Activated CD8-positive, alpha-beta T cell treated with anti-CD3 and anti-CD28 coated beads for 36 hours (primary cell): Measurements from ENCODE around the gene TRMT10B. TPM values are rescaled to one million over a fixed set of nuclear protein-coding genes. Genes with fewer than 3 reads are reported as not detected.
"Not testable (repeated sequence)": the region's sequence is repeated elsewhere in the genome, so short reads cannot be mapped to it uniquely, and the experiment has no call there.

ENCODE experiments used
- ATAC-seq: fragments of 200-7000 bp; cut with Tn5 transposase; one replicate; pipeline ENCODE4 v1.10.0; 2021; ENCODE audit warnings: mild to moderate bottlenecking, moderate library complexity
- CTCF ChIA-PET: fragments of 350-600 bp; sonication (Branson Sonifier 250); formaldehyde crosslinking; loops from one replicate; lab custom pipeline; 2021; ENCODE audit warnings: antibody characterized with exemption; lab: Charles Lee
- POLR2A ChIA-PET: fragments of 350-600 bp; sonication (Branson Sonifier 250); formaldehyde crosslinking; loops from one replicate; lab custom pipeline; 2021; ENCODE audit warnings: antibody characterized with exemption; lab: Charles Lee
- DNase-seq: peaks from one replicate; pipeline ENCODE4 v3.0.0-alpha.2; 2020
- H3K27ac Mint-ChIP-seq: one replicate; pipeline ENCODE4 v1.8.0; 2021; ENCODE audit warnings: mild to moderate bottlenecking, mixed read lengths
- H3K27me3 Mint-ChIP-seq: one replicate; pipeline ENCODE4 v1.8.0; 2021; ENCODE audit warnings: mixed read lengths
- H3K36me3 Mint-ChIP-seq: one replicate; pipeline ENCODE4 v1.8.0; 2021; ENCODE audit warnings: low read depth, mixed read lengths
- H3K4me1 Mint-ChIP-seq: one replicate; pipeline ENCODE4 v1.8.0; 2021; ENCODE audit warnings: low read depth, mixed read lengths
- H3K4me3 Mint-ChIP-seq: one replicate; pipeline ENCODE4 v1.8.0; 2021; ENCODE audit warnings: mild to moderate bottlenecking, moderate library complexity, mixed read lengths
- H3K9me3 Mint-ChIP-seq: one replicate; pipeline ENCODE4 v1.8.0; 2021; ENCODE audit warnings: mixed read lengths
- CTCF ChIP-seq: fragments of 200-600 bp; IDR thresholded peaks from one replicate; pipeline ENCODE4 v1.8.0; 2022; ENCODE audit warnings: antibody characterized with exemption, mild to moderate bottlenecking
- intact Hi-C: fragments of 100-400 bp; cut with micrococcal nuclease; formaldehyde crosslinking; loops from one replicate; pipeline ENCODE4 v1.10.0; 2022
- total RNA-seq, 2 experiments: library from RNA; stranded (reverse); gene quantifications; one replicate each; pipeline ENCODE4 v1.2.3, GENCODE V29; 2021

The TRMT10B gene
- total RNA-seq, 2 experiments from 2014 or later, result 10.6 to 12.0 TPM

DNA sequence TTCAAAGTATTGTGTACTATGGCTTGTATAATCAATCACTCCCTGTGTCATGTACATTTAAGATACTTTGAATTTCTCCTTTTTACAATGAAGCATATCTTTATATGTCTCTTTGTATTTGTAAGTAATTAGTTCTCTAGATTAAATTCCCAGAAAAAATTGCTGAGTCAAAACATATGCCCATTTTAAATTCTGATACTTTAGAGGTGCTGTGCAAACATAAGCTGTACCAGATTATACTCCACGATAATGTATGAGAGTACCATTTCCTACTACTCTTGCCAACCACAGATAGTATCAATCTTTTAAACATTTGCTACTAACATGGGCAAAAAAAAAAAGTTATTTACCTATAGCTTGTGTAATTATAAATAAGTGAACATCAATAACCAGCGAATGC is 65.2 kb downstream of the TRMT10B start:
- no peak overlapping the region for H3K27ac Mint-ChIP-seq
- intact Hi-C loops, result no loop called here
- ChIA-PET CTCF (interaction anchor here (0.8 kb wide), 1 partner anchor 9 kb away, joined by 3 read pairs; no protein-coding TSS in a partner anchor), POLR2A (interaction anchor here (1.2 kb wide), 1 partner anchor 41 kb away, joined by 4 read pairs; no protein-coding TSS in a partner anchor)
- H3K9me3 Mint-ChIP-seq, result no peaks in the 10 kb centered on the region
- no peak for TF ChIP-seq CTCF
- H3K4me3 Mint-ChIP-seq, result no peak overlapping the region
- ATAC-seq (no peak), DNase-seq (no peak)
- peaks cover 30% of the 10 kb centered on the region for H3K36me3 Mint-ChIP-seq
- no peaks in the 10 kb centered on the region for H3K4me1 Mint-ChIP-seq
- H3K27me3 Mint-ChIP-seq, result no peaks in the 10 kb centered on the region

DNA sequence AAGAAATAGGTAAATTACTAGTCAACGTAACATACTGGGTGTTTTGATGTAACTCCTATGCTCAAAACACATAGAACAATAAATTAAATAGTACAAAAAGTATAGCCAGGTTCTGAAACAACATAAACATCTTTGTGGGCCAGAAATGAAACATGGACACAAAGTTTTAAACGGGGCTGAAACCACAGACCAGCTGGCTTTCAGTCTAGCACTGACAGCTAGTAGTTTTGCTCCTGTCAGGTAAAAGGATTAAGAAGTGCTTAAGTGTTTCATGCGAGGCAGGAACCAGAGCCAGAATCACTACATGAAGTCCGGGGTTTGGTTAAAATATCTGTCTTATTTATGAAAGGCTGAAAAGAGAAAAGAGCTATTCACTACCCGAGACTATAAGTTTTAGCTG is 66.5 kb downstream of the TRMT10B start:
- Mint-ChIP-seq H3K4me1 (no peaks in the 10 kb centered on the region), H3K27ac (no peak overlapping the region), H3K9me3 (no peaks in the 10 kb centered on the region), H3K4me3 (no peak overlapping the region), H3K27me3 (no peaks in the 10 kb centered on the region), H3K36me3 (peaks cover 38% of the 10 kb centered on the region)
- intact Hi-C loops, result no loop called here
- CTCF ChIA-PET, result interaction anchor here (1.5 kb wide), 1 partner anchor 9 kb away, joined by 5 read pairs; no protein-coding TSS in a partner anchor
- no peak for ATAC-seq
- TF ChIP-seq CTCF, result no peak
- POLR2A ChIA-PET, result no interaction called here
- DNase-seq, result no peak

GRCh38 chr9:37825174-37825573 is 71.6 kb downstream of the TRMT10B start:
- H3K27ac Mint-ChIP-seq, H3K4me1 Mint-ChIP-seq, DNase-seq, ATAC-seq, intact Hi-C loops, H3K27me3 Mint-ChIP-seq, H3K4me3 Mint-ChIP-seq, H3K9me3 Mint-ChIP-seq, CTCF ChIA-PET: not testable (repeated sequence)
- peaks cover 50% of the 10 kb centered on the region for H3K36me3 Mint-ChIP-seq
- POLR2A ChIA-PET, result interaction anchor here (0.6 kb wide), 1 partner anchor 336 kb away, joined by 4 read pairs; no protein-coding TSS in a partner anchor

- intact Hi-C loops, result no loop called here
- no peak for ATAC-seq
- DNase-seq, result no peak
- Mint-ChIP-seq H3K36me3 (peaks cover 31% of the 10 kb centered on the region), H3K4me3 (no peak overlapping the region), H3K9me3 (no peaks in the 10 kb centered on the region), H3K27me3 (no peaks in the 10 kb centered on the region), H3K4me1 (no peaks in the 10 kb centered on the region), H3K27ac (no peak overlapping the region)
- ChIA-PET CTCF (no interaction called here), POLR2A (no interaction called here)
- TF ChIP-seq CTCF, result no peak
These were observed 74.0 kb downstream of the TRMT10B start for GRCh38 chr9:37827483-37828165.

Other genes with a start within 250 kb of the TRMT10B start
- 1 to 10 TPM; 2.5 to 3.6 TPM for gene FBXO10, start 177.4 kb upstream of the TRMT10B start, total RNA-seq
- 100 to 1,000 TPM; 156 to 168 TPM for gene TOMM5, start 161.2 kb upstream of the TRMT10B start, total RNA-seq
- gene FRMPD1, start 102.9 kb upstream of the TRMT10B start, total RNA-seq, result not detected
- 100 to 1,000 TPM; 111 to 126 TPM for gene EXOSC3, start 31.3 kb downstream of the TRMT10B start, total RNA-seq
- gene DCAF10, start 47.0 kb downstream of the TRMT10B start, total RNA-seq, result 10 to 100 TPM; 14.7 to 15.2 TPM
- 10 to 100 TPM; 27.1 to 27.2 TPM for gene SLC25A51, start 150.3 kb downstream of the TRMT10B start, total RNA-seq